DMS79 treated with DMSO at 0.1 percent for 48 hours (cell line): ENCODE data around the gene LPGAT1.
A peak's percentile ranks its signal among the peaks of the same experiment; 100 is the strongest.
"Not testable (repeated sequence)": the region's sequence is repeated elsewhere in the genome, so short reads cannot be mapped to it uniquely, and the experiment has no call there.

Experiments
- DNase-seq: peaks from one replicate; lab custom pipeline; 2025; lab: John Stamatoyannopoulos, UW

The LPGAT1 gene

DNA sequence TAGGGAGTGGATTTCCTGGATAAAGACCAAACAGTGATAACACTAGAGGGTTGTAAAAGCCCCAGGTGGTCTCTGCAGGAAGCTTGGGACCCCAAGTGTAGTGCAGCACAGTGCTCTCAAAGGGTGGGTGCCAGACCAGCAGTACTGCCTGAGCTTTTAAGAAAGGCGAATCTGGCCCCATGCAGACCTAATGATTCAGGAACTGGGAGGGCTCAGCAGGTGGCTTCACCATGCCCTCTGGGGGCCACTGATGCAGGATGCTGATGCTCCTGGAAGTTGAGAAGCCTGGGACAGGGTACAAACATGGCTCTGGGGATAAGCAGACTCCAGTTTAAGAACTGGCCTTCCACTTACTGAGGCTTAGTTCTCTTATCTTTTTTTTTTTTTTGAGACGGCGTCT, 126.0 kb downstream of the LPGAT1 start:
- DNase-seq, result no peak

DNA sequence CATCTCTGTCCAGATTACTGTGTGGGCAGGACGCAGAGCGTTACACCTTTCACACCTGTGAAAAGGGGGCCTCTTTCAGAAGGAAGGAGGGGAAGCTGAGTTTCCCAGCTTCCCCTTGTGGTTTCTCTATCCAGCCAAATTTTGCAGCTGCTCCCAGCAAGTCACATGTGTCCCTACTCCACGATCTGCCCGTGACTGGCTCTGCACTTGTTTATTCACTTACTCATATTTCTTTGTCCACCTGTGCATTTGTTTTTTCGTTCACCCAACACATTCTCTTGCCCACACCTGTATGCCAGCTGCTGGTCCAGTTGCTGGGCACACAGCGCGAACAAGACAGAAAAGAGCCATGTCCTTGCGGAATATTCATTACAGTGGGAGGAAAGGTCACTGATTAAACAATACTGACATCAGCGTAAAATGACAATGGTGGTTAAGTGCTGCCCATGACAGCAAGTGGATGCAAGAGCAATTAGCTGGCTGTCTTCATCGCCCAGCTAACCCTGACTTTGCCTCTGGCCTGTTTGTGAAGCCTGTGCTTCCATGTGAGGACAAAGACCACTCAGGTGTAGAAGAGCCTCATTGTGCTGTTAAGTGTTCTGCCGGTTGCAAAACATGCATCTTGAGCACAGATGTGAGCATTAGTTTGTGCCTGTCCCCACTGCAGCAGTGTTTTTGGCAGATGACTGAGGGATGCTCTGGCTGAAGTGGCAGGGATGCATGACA, 126.6 kb downstream of the LPGAT1 start:
- peak; percentile 99 for DNase-seq

DNA sequence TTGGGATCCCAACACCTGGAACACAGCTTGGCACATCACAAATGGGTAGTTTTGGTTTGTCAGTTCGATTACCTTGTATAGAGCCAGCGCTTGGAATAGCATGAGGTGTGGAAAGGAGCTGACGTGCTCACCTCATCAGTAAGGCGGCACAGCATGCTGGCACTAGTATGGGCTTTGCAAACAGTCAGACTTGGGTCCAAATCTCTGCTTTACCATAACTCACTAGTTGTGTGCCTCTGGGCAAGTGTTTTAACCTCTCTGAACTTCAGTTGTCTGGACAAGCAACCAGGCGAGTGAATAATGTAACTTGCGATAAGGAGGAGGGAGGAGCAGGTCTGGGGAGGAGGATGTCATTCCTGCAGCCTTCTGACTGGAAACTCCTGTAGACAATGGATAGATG, 128.8 kb downstream of the LPGAT1 start:
- no peak for DNase-seq

DNA sequence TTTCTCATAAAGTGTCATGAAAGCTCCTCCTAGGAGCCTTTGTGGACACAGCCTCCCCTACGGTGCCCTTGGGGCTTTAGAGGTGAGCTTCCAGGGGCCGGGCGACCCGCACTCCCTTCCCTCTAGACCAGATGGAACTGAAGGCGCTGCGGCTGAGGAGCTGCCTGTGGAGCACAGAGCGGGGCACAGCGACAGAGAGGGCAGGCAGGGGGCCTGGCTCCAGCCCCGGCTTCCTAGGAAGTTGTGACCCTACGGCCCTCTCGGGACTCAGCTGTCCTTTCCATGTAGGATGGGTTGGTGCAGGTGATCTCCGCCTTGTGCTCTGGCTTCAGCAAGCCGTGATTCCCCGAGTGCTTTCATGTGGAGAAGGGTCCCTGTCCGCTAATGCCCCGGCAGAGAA, 131.5 kb downstream of the LPGAT1 start:
- no peak for DNase-seq

GRCh38 chr1:211698161-211699026, 132.2 kb downstream of the LPGAT1 start:
- no peak for DNase-seq

DNA sequence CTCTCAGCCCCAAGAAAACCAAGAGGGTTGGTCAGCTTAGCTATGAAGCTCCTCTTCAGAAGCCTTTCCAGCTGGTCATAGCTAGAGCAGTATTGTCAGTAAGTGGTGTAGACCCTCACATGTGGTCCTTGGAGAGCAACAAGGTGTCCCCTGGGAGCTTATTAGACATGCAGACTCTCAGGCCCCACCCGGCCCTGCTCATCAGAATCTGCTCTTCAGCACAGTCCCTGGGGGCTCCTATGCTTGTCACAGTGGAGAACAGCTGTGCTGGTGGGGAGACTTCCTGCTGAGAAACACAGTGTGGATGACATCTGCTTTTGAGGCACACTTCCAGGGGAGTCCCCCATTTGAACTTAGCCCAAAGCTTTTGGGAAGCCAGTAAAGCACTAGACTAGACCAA, 133.2 kb downstream of the LPGAT1 start:
- DNase-seq, result no peak

GRCh38 chr1:211695135-211695816, 135.3 kb downstream of the LPGAT1 start:
- no peak for DNase-seq

GRCh38 chr1:211693911-211694310, 136.7 kb downstream of the LPGAT1 start:
- DNase-seq, result not testable (repeated sequence)
